GM19023 (cell line): ENCODE data around the gene MEI4.
"Not testable (repeated sequence)": the region's sequence is repeated elsewhere in the genome, so short reads cannot be mapped to it uniquely, and the experiment has no call there.

ENCODE experiments used
- ATAC-seq: cut with Tn5 transposase; IDR thresholded peaks from one replicate; pipeline ENCODE4 v1.9.1; 2021; ENCODE audit warnings: mild to moderate bottlenecking, moderate library complexity; ENCODE audit not compliant: unreplicated experiment

Gene MEI4, protein sequence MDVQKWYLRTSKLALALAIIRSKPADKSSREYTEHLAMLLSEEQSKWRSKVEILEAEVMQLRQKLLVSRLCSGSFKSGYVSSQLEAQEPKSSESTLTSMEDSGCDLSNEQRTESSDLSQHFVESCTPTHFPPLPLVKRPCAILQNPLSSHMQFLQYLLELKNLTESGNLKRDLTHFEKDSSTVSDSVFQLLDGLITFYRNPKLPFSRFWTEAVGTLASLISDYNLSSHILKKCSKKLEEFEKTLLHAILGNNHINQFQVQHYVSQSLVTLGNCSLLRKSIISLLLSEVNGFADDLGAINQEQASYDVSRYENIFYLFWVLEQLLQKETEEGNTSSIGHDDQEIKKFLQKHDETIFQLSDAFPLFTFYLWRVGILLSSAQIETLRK

GRCh38 chr6:77652739-77653138 is at the start of gene MEI4:
TSS of gene MEI4 (plus strand) at chr6:77653039. CDS start at chr6:77690672, 37,633 bp downstream.
- ATAC-seq = no peak

- ATAC-seq = no peak
Measured at GRCh38 chr6:77604476-77604875, 48.4 kb upstream of the MEI4 start.

- ATAC-seq = no peak
Measured at GRCh38 chr6:77607004-77607403, 45.8 kb upstream of the MEI4 start.

DNA sequence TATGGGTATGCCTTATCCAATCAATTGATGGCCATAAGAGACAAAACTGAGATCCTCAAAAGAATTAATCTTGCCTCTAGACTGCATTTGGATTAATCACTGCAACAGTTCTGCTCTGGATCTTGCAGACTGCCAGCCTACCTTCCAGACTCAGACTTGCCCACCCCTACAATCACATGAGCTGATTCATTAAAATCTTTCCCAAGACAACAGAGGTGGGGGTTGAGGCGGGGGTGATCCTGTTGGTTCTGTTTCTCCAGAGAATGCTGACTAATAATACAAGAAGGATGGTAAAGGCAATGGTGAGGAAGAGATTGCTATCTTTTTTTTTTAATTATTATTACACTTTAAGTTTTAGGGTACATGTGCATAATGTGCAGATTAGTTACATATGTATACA is 43.7 kb upstream of the MEI4 start:
- no peak for ATAC-seq

DNA sequence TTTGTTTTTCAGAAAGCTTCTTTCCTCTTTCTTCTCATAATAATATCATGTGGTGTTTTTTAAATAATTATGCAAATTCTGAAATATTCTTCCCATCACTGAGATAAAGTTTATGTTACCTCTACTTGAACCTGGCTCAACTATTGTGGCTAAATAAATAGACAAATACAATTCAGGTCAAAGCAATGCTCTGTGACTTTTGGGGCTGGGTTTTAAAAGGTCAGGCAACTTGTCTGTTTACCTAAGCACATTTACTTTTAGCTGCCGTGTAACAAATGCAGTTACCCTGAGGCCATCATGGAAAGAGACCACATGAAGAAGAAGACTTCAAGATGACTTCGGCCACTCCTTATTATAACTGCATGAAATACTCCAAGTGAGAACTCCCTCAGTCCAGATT is 33.7 kb upstream of the MEI4 start:
- no peak for ATAC-seq

DNA sequence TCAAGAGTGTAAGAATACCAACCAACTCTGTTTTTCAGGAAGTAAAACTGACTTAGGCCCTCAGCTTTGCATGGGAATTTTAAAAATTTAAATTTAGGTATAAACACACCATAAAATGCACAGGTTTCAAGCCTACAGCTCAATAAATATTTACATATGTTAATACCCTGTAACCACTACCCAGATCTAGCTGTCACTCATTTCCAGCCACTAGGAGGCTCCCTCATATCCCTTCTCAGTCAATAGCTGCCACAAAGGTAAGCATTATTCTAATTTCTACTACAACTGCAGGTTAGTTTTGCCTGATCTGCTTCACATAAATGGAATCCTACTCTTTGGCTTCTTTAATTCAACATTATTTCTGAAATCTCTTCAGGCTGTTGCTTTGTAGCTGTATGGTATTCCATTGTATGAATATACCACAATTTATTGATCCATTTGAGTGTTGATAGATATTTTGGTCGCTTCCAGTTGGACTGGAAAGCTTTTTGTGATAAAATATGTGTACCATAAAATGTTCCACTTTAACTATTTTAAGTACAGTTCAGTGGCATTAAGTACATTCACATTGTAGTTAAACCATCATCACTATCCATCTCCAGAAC is 32.5 kb upstream of the MEI4 start:
- peak; percentile 87 for ATAC-seq

DNA sequence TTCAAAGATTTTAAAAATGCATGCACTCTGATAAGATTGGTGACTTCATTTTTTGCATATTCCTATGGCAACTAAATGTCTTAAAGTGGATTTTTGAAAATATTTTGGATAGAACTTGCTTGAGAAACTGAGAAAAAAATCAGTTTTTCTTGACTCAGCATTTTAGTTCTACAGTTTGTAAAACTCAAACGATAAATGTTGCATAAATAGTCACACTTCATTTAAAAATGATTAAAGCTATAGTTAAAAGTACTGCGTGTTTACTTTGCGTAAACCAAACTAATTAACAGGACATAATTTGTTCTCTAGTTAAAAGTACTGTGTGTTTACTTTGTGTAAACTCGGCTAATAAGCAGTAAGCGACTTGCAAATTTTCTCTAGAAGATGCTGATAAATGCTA is 28.3 kb upstream of the MEI4 start:
- ATAC-seq = no peak

DNA sequence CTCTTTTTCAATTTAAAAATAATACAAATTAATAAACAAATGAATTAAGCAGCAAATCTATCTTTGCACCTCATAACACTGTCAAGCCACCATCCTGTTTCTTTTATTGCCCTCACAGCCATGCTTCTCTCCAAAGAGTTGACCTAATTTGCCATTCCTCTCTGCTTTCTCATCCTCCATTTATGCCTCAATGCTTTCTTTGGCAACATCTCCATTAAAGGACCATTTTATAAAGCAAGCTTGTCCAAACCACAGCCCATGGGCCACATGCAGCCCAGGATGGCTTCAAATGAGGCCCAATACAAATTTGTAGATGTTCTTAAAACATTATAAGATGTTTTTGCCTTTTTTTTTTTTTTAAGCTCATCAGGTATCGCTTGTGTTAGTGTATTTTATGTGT is 26.4 kb upstream of the MEI4 start:
- no peak for ATAC-seq

DNA sequence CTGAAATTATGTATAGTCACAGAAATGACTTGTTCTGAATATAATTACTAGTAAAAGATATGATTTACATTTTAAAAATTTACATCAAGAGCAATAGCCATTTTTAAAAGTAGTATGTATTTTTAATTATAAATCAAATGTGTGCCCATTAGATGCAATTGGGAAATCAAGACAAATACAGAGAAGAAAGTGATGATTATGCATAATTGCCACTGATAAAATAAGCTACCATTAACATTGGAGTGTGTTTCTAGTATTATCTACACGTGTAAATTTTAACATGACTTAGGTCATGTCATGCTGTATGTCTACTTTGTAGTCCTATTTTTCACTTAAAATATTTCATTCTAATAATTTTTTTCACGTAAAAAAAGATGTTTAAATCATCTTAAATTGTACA is 22.8 kb upstream of the MEI4 start:
- no peak for ATAC-seq

DNA sequence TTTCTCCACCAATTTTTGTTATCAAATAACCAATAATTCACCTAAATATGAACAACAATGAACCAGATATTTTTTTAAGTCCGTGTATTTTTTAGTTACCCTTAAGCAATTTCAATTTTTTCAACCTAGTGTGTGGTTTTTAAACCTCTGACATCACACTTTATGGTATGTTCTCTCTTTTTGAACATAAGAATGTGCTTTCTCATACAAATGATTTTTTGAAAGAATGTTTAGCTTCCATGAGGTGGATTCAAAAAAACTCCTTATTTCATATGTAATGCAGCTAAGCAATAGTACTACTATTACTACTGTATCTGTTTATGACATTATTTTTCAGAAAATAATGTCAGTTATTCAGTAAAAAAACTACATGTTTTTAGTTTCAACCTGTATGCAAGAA is 19.4 kb upstream of the MEI4 start:
- ATAC-seq = no peak

GRCh38 chr6:77633993-77634715 is 18.7 kb upstream of the MEI4 start:
- ATAC-seq = no peak

GRCh38 chr6:77638129-77638830 is 14.6 kb upstream of the MEI4 start:
- no peak for ATAC-seq

DNA sequence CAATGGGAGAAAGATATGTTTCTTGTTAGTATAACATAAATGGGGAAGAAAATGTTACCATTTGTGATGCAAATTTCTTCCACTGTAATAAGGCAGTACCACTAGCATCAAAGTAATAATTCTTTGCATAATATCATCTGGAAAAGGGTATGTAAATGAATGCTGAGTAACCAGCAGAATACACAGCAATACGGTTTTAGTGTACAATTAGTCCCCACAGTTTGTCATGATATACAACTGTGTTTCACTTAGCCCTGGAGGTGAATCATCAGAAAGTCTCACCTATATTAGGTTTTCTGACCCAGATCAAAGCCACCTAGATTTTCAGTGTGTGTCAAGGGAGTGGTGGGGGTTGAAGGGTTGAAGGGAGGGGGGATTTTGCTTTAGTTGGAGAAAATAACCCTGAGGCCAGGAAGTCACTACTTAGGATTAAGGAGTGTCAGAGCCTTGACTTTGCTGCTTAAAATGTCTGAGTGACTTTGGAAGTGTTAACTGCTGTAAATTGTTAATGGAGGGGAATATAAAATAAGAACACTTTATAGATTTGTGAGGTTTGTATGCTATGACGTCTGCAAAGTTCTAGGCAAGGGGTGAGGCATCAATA is 8.6 kb upstream of the MEI4 start:
- ATAC-seq = no peak

DNA sequence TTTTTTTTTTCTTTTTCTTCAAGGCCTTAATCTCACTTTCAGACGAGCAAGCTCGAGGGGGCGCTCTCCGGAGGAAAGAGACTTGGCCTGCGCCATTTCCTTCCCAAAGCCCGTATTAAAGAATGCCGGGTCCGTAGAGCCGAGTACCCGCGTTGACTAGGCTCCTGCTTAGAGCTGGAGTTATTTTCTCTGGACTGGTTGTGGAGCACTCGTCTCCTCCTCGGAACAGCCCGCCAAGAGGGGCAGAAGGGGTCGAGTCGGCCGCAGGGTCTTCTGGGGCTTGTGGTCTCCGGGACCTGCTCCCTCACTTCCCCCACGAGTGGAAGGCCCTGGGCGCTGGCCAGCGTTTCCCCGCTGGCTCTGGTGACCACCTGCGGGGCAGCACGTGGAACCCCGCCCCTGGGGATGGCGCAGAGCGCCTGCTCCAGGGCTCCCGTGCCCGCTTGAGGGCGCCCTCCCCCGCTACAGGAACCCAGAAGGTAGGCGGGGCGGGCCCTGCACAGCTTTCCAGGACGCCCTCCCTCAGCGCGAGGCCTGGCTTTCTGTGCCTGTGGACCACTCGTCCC is 2.7 kb upstream of the MEI4 start:
- ATAC-seq = peak; percentile 77

DNA sequence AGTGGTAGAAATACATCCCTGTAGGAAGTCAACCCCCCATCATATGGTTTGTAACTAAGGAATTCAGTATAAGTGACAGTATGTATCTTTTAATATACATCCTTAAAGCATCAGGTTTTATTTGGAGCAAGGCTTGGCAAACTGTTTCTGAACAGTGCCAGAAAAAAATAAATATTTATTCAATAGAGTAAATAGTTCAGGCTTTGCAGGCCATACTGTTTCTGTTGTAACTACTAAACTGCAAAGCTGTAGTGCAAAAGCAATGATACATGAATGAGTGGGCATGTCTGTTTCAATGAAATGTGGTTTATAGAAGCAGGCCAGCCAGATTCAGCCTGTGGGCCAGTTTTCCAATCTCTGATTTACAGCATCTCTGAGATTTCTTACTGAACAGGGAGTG is 977 bp downstream of the MEI4 start:
- ATAC-seq = no peak

GRCh38 chr6:77655035-77655434 is 2.2 kb downstream of the MEI4 start:
- ATAC-seq = not testable (repeated sequence)

GRCh38 chr6:77656999-77657764 is 4.3 kb downstream of the MEI4 start:
- no peak for ATAC-seq

GRCh38 chr6:77666340-77666739 is 13.5 kb downstream of the MEI4 start:
- no peak for ATAC-seq

DNA sequence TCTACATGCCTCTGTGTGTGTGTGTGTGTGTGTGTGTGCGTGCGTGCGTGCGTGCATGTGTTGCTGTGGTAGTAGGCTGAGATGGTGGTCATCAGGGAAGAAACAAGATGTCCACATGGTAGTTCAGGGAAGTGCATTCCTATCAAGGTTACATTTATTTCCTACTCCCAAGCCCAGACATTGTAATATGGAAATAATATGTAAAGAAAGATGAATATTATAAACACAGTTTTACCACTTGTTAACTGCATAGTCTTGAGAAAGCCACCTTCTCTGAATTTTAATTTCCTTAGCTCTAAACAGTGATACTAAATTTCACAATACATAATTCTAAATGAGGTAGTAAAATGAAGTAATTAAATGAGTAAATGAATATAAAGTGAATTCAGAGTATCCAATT is 14.0 kb downstream of the MEI4 start:
- ATAC-seq = no peak

DNA sequence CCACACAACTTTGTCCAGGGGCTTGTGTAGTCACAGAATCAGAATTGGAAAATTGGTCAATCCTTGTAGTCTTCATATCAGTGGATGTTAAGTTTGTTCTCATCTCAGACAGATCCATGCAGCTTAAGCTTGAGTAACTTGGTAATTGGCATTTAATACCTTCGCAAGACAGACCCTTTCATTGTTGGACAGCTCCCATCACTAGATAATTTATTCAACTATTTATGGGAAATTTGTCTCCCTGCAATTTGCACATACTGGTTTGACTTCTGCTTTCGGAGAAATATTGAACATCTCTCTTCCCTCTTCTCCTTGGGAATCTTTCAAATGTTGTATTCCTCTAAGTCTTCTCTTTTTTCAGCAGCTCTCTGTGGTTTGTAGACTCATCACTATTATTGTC is 17.1 kb downstream of the MEI4 start:
- ATAC-seq = no peak
